Measurements from ENCODE around the gene AMMECR1. TPM values are rescaled to one million over a fixed set of nuclear protein-coding genes. Genes with fewer than 3 reads are reported as not detected.

Gene AMMECR1
- total RNA-seq, 4 donors from 2014 or later: 7.1 to 15.3 (median 11.0) TPM

DNA sequence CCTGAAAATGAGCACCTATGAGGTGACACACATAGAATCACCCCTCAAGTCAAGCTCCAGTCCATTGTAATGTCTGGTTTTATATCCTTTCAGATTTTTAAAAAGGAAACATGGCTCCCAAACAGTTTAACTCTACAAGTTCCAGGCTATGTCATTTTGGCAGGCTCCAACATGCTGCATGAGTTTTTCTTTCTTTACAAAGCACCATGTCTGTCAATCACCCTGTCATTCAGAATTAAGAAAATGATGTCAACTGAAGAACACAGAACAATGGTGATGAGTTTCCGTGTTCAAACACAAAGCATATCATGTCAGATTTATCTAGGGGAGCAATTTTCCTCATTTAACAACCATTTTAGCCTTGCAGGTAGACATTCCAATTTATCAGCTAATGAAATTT is 106.5 kb downstream of the AMMECR1 start:
- no peak for DNase-seq (ENCODE audit: low spot score in 2 of 2)
- intact Hi-C loops (cut with DNase I; ENCODE audit: low total_unique reads): no loop called here
- H3K4me3 ChIP-seq (ENCODE audit: low read depth, poor library complexity, severe bottlenecking): no peak overlapping the region
- 64 to 81% methylated on average over 1 of the region's 1 CpG for WGBS, 2 donors
- no peak for TF ChIP-seq POLR2A (IDR thresholded peaks at IDR 0.05)
- TF ChIP-seq, protein P1, sequence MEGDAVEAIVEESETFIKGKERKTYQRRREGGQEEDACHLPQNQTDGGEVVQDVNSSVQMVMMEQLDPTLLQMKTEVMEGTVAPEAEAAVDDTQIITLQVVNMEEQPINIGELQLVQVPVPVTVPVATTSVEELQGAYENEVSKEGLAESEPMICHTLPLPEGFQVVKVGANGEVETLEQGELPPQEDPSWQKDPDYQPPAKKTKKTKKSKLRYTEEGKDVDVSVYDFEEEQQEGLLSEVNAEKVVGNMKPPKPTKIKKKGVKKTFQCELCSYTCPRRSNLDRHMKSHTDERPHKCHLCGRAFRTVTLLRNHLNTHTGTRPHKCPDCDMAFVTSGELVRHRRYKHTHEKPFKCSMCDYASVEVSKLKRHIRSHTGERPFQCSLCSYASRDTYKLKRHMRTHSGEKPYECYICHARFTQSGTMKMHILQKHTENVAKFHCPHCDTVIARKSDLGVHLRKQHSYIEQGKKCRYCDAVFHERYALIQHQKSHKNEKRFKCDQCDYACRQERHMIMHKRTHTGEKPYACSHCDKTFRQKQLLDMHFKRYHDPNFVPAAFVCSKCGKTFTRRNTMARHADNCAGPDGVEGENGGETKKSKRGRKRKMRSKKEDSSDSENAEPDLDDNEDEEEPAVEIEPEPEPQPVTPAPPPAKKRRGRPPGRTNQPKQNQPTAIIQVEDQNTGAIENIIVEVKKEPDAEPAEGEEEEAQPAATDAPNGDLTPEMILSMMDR (IDR thresholded peaks at IDR 0.05): no peak

DNA sequence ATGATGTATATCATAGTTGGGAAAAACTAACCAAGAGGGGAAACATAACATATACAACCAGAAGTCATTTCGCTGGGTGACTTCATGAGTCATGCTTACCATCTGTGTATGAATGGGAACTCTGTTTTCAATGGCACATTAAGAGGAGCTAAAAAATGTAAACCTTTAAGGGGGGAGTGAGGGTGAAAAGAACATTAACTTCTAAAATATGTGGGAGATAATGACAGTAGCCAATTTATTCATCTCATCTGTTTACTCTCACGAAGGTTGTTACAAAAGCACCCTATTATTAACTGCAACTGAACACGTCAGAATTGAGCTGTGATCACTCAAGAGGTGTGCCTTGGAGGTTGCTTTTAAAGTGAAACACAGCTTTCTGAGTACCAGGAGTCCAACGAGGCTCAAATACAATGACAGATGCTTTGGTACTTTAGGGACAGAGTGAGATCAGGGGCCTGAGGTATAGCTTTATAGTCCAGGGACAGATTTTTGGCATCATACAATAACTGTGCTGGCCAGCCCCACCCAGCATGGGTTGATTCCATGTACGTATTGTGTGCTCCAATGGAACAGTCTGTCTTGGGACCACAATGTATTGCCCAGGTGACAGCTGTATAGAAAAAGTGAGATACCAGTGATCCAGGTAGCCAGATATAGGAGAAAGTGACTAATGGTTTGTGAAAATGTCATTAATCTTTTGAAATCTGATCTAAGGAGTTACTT is 107.3 kb downstream of the AMMECR1 start:
- intact Hi-C loops (cut with DNase I; ENCODE audit: low total_unique reads): no loop called here
- H3K4me3 ChIP-seq (ENCODE audit: low read depth, poor library complexity, severe bottlenecking): no peak overlapping the region
- WGBS, 2 donors: 41 to 45% methylated on average over 5 of the region's 5 CpGs
- no peak for DNase-seq (ENCODE audit: low spot score in 2 of 2)
- TF ChIP-seq, protein P1 (IDR thresholded peaks at IDR 0.05): no peak
- TF ChIP-seq POLR2A (IDR thresholded peaks at IDR 0.05): no peak

DNA sequence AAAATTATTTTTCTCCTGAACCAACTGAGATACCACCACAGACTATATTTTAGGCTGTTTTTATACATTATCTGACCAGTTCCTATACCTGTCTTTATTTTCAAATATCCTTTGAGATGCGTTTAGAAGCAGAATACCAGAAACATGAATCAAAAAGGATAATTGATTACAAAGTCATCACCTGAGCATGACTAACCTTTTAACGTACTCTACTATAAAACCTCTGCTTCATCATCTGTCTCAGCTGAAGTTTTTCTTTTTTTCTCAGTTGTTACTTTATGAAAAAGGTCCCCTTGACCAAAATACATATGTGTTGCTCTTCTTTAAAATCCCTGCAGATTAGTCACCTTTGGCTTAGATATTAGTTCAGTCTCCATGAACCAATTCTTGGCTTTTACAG is 109.8 kb downstream of the AMMECR1 start:
- 72 to 90% methylated on average over 2 of the region's 2 CpGs for WGBS, 2 donors
- no peak overlapping the region for H3K4me3 ChIP-seq (ENCODE audit: low read depth, poor library complexity, severe bottlenecking)
- no peak for DNase-seq (ENCODE audit: low spot score in 2 of 2)
- TF ChIP-seq, protein P1 (IDR thresholded peaks at IDR 0.05): no peak
- no peak for TF ChIP-seq POLR2A (IDR thresholded peaks at IDR 0.05)
- intact Hi-C loops (cut with DNase I; ENCODE audit: low total_unique reads): no loop called here

DNA sequence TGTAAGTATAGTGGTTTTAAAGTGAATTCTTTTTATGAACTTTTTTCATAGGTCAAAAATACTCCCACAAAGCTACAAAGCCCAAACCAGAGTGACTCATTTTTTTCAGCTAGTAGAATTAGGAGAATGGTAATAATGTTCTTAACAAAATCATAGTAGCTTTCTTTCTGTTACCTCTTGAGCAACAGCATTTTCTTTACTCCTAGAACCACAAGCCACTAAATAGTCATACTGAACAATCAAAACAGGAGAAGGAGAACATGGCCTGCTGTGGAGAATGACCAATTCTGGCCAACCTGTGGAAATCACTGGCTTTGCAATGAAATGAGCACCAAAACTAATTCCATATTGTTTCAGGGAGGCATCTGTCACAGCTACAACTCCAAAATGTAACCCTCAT is 112.9 kb downstream of the AMMECR1 start:
- TF ChIP-seq, protein P1 (IDR thresholded peaks at IDR 0.05): no peak
- TF ChIP-seq POLR2A (IDR thresholded peaks at IDR 0.05): no peak
- H3K4me3 ChIP-seq (ENCODE audit: low read depth, poor library complexity, severe bottlenecking): no peak overlapping the region
- no peak for DNase-seq (ENCODE audit: low spot score in 2 of 2)
- intact Hi-C loops (cut with DNase I; ENCODE audit: low total_unique reads): no loop called here

DNA sequence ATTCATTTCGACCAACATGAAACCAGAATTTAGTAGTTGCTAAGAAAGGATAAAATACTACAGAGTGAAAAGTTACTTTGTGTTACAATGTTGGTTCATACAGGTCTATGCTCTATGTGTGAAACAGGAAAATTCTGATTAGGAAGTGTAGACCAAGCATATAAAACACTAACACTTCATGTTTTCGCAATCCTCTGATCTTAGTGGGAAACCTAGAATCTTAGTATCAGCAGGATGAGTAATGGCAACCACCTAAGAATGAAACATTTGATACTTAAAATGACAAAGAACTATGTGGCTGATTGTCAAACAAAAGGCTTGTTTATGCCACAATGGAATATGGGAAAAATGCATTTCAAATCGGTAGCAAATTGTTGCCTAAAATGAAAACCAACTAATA is 116.1 kb downstream of the AMMECR1 start:
- 86 to 100% methylated on average over 3 of the region's 3 CpGs for WGBS, 2 donors
- intact Hi-C loops (cut with DNase I; ENCODE audit: low total_unique reads): no loop called here
- no peak overlapping the region for H3K4me3 ChIP-seq (ENCODE audit: low read depth, poor library complexity, severe bottlenecking)
- TF ChIP-seq, protein P1 (IDR thresholded peaks at IDR 0.05): no peak
- no peak for TF ChIP-seq POLR2A (IDR thresholded peaks at IDR 0.05)
- DNase-seq (ENCODE audit: low spot score in 2 of 2): no peak

DNA sequence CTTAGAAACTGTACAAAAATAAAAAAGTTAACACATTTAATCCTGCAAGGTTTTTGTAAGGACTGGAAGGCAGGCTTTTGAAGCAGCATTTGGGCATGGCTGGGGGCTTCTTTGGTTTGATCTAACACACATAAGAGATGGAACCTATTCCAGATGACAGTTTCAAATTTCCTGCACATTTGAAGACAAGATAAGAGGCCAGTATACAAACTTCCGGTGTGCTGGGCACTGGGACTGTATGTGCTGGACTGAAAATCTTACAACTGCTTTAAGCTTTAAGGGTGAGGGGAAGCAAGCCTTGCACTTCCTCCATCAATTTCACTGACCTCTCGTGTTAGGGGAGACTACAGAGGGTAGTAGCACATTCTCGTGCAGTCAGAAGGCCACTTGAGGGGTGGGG is 122.9 kb downstream of the AMMECR1 start:
- TF ChIP-seq POLR2A (IDR thresholded peaks at IDR 0.05): no peak
- TF ChIP-seq, protein P1 (IDR thresholded peaks at IDR 0.05): no peak
- DNase-seq (ENCODE audit: low spot score in 2 of 2): no peak
- intact Hi-C loops (cut with DNase I; ENCODE audit: low total_unique reads): no loop called here
- WGBS, 2 donors: 61 to 90% methylated on average over 3 of the region's 3 CpGs
- no peak overlapping the region for H3K4me3 ChIP-seq (ENCODE audit: low read depth, poor library complexity, severe bottlenecking)
